DND-41 (cell line): ENCODE data around the gene C5.

Experiments
- ATAC-seq: fragments of 200-7000 bp; cut with Tn5 transposase; 3 replicates; pipeline ENCODE4 v1.9.1; 2021; ENCODE audit warnings: low read depth; ENCODE audit not compliant: insufficient read depth
- DNase-seq: peaks from one replicate; pipeline ENCODE4 v3.0.0-alpha.2; 2020
- H2AFZ ChIP-seq: 2 replicates; pipeline ENCODE4 v1.6.0; 2012; ENCODE audit warnings: low read depth, low read length
- H3K27ac ChIP-seq: 2 replicates; pipeline ENCODE4 v1.5.1; 2012; ENCODE audit warnings: low read length, inconsistent platforms
- H3K27me3 ChIP-seq: fragments of 200-600 bp; sonication (generic); 2 replicates; pipeline ENCODE4 v1.6.0; 2012; ENCODE audit warnings: low read length, mild to moderate bottlenecking, inconsistent platforms; ENCODE audit not compliant: insufficient read depth, poor library complexity
- H3K36me3 ChIP-seq: 2 replicates; pipeline ENCODE4 v1.5.1; 2012; ENCODE audit warnings: low read length, inconsistent platforms; ENCODE audit not compliant: insufficient read depth
- H3K4me1 ChIP-seq: 2 replicates; pipeline ENCODE4 v1.5.1; 2012; ENCODE audit warnings: mild to moderate bottlenecking, low read length; ENCODE audit not compliant: insufficient read depth
- H3K4me2 ChIP-seq: 2 replicates; pipeline ENCODE4 v1.6.0; 2012; ENCODE audit warnings: mild to moderate bottlenecking, moderate library complexity, low read length, inconsistent platforms; ENCODE audit not compliant: insufficient read depth
- H3K4me3 ChIP-seq, 2 experiments: fragments of 200-600 bp in 1 of 2; shearing (Covaris generic) in 1 of 2; 2 replicates each; pipeline ENCODE4 v1.5.1; 2012 to 2016; ENCODE audit warnings: inconsistent platforms in 2 of 2, low read length in 2 of 2, mild to moderate bottlenecking in 2 of 2, low read depth in 1 of 2, moderate library complexity in 1 of 2
- H3K79me2 ChIP-seq: 2 replicates; pipeline ENCODE4 v1.6.0; 2012; ENCODE audit warnings: low read length, inconsistent platforms; ENCODE audit not compliant: insufficient read depth
- H3K9ac ChIP-seq: 2 replicates; pipeline ENCODE4 v1.6.0; 2012; ENCODE audit warnings: low read depth, mild to moderate bottlenecking, inconsistent platforms, low read length, moderate library complexity
- H3K9me3 ChIP-seq: 2 replicates; pipeline ENCODE4 v1.5.1; 2012; ENCODE audit warnings: low read length, moderate library complexity, mild to moderate bottlenecking, inconsistent platforms; ENCODE audit not compliant: insufficient read depth, severe bottlenecking
- H4K20me1 ChIP-seq: 2 replicates; pipeline ENCODE4 v1.6.0; 2012; ENCODE audit warnings: low read length; ENCODE audit not compliant: insufficient read depth
- CTCF ChIP-seq: IDR thresholded peaks from 2 replicates; pipeline ENCODE4 v1.5.1; 2012; ENCODE audit warnings: borderline replicate concordance, low read length, moderate library complexity, mild to moderate bottlenecking; ENCODE audit not compliant: poor library complexity, severe bottlenecking; ENCODE audit errors: extremely low read depth
- EZH2 ChIP-seq: IDR thresholded peaks from 3 replicates; pipeline ENCODE4 v1.6.1; 2012; ENCODE audit warnings: borderline replicate concordance, low read depth, mild to moderate bottlenecking, moderate library complexity, low read length, inconsistent platforms; ENCODE audit not compliant: severe bottlenecking

C5 gene

GRCh38 chr9:120944948-120945347 lies 105.1 kb downstream of the C5 start:
- H2AFZ ChIP-seq: no peak overlapping the region
- no peak overlapping the region for H3K27ac ChIP-seq
- no peaks in the 10 kb centered on the region for H3K79me2 ChIP-seq
- no peaks in the 10 kb centered on the region for H3K9me3 ChIP-seq
- H3K36me3 ChIP-seq: no peaks in the 10 kb centered on the region
- no peak overlapping the region for H3K4me3 ChIP-seq
- DNase-seq (no peak), ATAC-seq (no peak)
- TF ChIP-seq EZH2: no peak
- TF ChIP-seq CTCF: no peak
- H3K9ac ChIP-seq: no peak overlapping the region
- no peak overlapping the region for H3K4me2 ChIP-seq
- H4K20me1 ChIP-seq: no peaks in the 10 kb centered on the region
- no peaks in the 10 kb centered on the region for H3K4me1 ChIP-seq
- no peaks in the 10 kb centered on the region for H3K27me3 ChIP-seq

- Histone ChIP-seq H3K9me3 (no peaks in the 10 kb centered on the region), H3K36me3 (no peaks in the 10 kb centered on the region), H2AFZ (no peak overlapping the region), H3K27ac (no peak overlapping the region), H3K79me2 (no peaks in the 10 kb centered on the region), H3K4me2 (no peak overlapping the region), H3K27me3 (no peaks in the 10 kb centered on the region), H3K4me1 (no peaks in the 10 kb centered on the region), H4K20me1 (no peaks in the 10 kb centered on the region), H3K9ac (no peak overlapping the region), H3K4me3 (no peak overlapping the region)
- ATAC-seq (no peak), DNase-seq (no peak)
- TF ChIP-seq CTCF (no peak), EZH2 (no peak)
Observed at GRCh38 chr9:120944434-120944843, 105.6 kb downstream of the C5 start.

- no peak for DNase-seq
- Histone ChIP-seq H3K4me1 (peaks cover 6% of the 10 kb centered on the region), H3K4me2 (no peak overlapping the region), H3K36me3 (no peaks in the 10 kb centered on the region), H3K9me3 (no peaks in the 10 kb centered on the region), H2AFZ (no peak overlapping the region), H3K27ac (no peak overlapping the region), H4K20me1 (no peaks in the 10 kb centered on the region), H3K9ac (no peak overlapping the region), H3K79me2 (no peaks in the 10 kb centered on the region), H3K27me3 (no peaks in the 10 kb centered on the region), H3K4me3 (no peak overlapping the region)
- TF ChIP-seq EZH2 (no peak), CTCF (no peak)
- no peak for ATAC-seq
Observed at GRCh38 chr9:120942186-120943001, 107.7 kb downstream of the C5 start.
